H1 (cell line): ENCODE data around the gene GRAMD1B. TPM values are rescaled to one million over a fixed set of nuclear protein-coding genes. Genes with fewer than 3 reads are reported as not detected.

Experiments used
- EZH2 ChIP-seq: fragments of 200-600 bp; sonication (generic); IDR thresholded peaks from 2 replicates; pipeline ENCODE4 v1.7.1; 2012; ENCODE audit warnings: low read depth, mild to moderate bottlenecking, moderate library complexity, low read length, inconsistent platforms; ENCODE audit not compliant: severe bottlenecking
- PHF8 ChIP-seq: fragments of 200-600 bp; sonication (generic); conservative IDR thresholded peaks from 2 replicates; pipeline ENCODE4 v1.7.1; 2012; ENCODE audit warnings: low read depth, mild to moderate bottlenecking, inconsistent platforms, low read length, moderate library complexity
- TEAD4 ChIP-seq: IDR thresholded peaks from 2 replicates; pipeline ENCODE4 v1.6.1; 2012; ENCODE audit warnings: low read depth, low read length, inconsistent platforms, mixed read lengths
- polyA plus RNA-seq, 7 experiments: library from polyadenylated mRNA; depleted of rRNA in 3 of 7; stranded (reverse) in 5 of 7; unstranded in 2 of 7; fragments of >200 nt in 5 of 7; fragments of 200-250 nt in 2 of 7; gene quantifications; 1 replicate in 5 of 7; 2 replicates in 1 of 7; 4 replicates in 1 of 7; pipeline versions ENCODE4 v1.2.1 to v1.2.3, GENCODE V29; 2011 to 2013; ENCODE audit warnings: missing spikeins in 2 of 7, mixed read lengths in 2 of 7
- total RNA-seq: library from RNA; stranded (reverse); fragmentation: NEBNext Ultra II Directional; extraction: Animal tissue kit (Norgen Biotek cat#: 25700); gene quantifications from 2 replicates; pipeline ENCODE4 v1.2.1, GENCODE V29; 2021

Gene GRAMD1B
- total and polyA plus RNA-seq, 2 of the 8 experiments (the other 6 are each of a cell fraction or from before 2014, with no cell fraction given) = 10.1 to 21.2 TPM

- TF ChIP-seq EZH2 = no peak
- no peak for TF ChIP-seq TEAD4
- TF ChIP-seq PHF8 = no peak
Observed at GRCh38 chr11:123491241-123491640, 61.2 kb downstream of the GRAMD1B start (continued).
